Cerebellar nuclear complex (tissue), 1 donor: ENCODE data around the gene KIAA0930.

Experiments used
- DNase-seq, 2 experiments: peaks; one replicate each; lab custom pipeline; 2025; lab: John Stamatoyannopoulos, UW

The KIAA0930 gene

DNA sequence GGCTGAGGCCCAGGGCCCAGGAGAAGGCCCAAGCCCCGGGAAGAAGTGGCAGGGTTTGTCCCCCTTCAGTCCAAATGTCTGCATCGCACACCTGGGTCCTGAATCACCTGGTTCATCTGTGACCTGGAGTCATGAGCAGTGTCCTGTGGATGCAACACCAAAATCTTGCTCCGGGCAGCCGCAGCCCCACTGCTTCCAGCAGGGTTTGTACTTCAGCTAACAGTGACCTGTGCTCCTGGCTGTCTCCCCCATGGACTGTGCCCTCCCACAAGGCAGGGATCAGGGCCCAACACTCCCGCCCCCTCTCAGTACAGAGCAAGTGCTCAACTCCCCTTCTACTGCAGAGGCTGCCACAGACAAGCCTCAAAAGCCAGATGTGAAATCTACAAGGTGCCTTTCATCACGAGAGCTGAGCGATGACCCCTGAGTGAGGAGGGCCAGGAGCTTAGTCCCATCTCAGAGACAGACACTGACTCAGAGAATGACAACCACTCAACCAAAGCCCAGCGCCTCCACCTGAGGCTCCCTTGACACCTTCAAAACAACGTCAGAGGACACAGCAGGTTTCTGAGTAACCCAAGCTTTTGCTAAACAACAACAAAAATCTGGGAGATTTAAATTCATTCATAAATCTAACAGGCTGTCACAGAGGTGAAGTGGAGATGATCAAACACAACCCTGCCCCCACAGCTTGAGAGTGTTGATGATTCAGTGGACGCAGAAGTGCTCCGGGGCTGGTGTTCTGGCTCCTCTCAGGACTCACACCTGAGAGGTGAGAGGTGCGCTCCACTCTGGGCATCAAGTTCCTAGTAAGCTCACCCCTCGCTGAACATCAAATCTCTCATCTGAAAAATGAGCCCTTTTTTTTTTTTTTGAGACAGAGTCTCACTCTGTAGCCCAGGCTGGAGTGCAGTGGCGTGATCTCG is 3.4 kb downstream of the KIAA0930 start:
- DNase-seq = no peak

DNA sequence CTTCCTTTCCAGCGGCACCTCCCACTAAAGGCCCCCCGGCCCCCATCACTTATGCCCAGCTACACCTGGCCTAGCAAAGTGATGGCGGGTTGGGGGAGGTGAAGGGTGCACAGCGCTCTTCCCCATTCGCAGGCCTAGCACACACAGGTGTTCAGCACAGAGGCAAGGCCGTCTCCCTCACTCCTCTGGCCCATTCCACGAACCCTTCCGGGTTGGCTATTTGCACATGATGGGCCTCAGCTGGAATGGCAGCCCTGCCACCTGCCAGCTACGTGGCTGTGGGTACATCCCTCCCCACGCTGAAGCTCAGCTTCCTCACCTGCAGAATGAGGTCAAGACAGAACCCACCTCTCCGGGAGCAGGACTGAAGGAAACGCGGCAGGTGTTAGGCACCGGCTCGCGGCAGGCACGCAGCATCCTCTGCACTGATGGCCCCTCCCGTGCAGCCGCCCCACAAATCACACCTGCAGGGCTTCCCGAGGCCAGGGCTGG is 4.8 kb downstream of the KIAA0930 start:
- DNase-seq = no peak

DNA sequence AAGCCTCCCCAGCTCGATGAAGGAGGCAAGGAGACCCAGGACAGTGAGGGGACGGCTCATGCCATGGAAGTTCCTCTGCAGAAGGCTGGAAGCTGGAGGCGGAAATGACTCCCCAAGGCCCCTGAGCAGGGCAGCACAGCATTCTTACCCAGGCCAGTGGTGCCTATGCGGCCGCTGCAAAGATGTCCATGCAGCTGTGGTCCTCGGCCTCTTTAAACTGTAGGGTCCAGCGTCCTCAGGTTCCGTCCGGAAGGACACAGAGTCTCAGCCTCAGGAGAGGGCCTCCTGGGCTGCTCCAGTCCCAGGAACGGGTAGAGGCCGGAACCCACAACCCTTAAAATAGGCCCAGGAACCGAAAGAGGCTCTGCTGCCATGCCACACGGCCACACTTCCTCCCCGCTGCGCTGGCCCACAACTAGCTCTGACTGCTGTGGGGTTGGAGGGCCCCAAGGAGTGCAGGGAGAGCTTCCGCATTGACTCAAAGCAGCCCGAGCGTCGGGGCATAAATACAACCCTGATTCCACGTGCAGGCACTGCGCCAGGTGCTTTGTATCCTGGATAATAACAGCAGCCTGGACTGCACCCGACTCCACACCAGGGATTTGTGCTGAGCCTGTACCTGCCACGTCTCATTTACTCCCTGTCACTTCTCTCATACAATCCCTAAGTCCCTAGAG is 5.5 kb downstream of the KIAA0930 start:
- no peak for DNase-seq

DNA sequence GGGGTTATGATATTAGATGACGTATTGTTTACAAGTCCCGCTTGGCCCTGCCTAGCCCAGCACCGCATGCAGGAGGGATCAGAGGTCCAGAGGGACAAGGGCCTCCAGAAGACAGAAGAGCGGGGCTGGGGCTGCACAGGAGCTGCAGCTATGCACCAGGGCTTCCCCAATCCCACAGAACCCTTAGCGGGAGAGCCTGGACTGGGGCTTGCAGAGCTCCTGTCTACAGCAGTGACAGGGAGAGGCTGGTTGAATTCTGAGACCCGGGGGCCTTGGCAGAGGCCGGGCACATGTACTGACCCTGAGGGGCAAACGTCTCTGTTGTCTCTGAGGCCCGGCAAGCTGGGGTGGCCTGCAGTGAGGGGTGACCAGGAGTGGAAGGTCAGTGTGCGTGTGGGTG is 6.9 kb downstream of the KIAA0930 start:
- no peak for DNase-seq

DNA sequence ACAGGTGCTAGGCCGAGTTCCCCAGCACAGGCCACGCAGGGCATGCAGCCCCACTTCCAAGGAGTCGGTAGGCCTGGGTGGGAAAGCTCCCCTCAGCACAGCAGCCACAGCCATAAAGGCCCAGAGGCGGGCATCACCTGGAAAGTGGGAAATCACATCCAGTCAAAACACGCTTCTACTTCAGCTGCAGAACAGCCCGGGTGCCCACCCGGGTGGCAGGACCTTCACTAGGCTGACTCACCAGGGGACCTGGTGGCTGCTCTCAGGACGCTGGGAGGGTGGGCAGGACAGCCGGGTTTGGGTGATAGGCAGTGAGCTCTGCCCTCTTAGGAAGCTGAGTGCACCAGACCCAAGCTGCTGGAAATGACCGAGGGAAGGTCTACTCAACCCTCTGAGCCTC is 7.3 kb downstream of the KIAA0930 start:
- no peak for DNase-seq

DNA sequence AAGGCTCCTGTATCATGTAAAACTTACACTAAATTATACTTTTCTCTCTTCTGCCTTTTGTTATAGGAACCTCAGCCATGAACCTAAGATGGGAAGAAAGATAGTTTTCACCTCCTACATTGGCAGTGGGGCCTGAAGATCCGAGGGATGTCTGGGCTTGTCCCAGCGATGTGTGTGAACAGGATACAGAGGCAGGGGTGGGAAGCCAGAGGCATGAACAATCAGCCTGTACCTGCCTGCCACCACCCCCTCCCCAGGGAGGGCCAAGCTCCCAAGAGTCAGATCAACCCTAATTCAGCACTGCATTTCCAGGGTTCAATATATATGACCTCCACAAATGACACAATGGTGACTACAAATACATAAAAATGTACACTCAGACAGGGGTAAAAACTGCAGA is 9.4 kb downstream of the KIAA0930 start:
- no peak for DNase-seq

DNA sequence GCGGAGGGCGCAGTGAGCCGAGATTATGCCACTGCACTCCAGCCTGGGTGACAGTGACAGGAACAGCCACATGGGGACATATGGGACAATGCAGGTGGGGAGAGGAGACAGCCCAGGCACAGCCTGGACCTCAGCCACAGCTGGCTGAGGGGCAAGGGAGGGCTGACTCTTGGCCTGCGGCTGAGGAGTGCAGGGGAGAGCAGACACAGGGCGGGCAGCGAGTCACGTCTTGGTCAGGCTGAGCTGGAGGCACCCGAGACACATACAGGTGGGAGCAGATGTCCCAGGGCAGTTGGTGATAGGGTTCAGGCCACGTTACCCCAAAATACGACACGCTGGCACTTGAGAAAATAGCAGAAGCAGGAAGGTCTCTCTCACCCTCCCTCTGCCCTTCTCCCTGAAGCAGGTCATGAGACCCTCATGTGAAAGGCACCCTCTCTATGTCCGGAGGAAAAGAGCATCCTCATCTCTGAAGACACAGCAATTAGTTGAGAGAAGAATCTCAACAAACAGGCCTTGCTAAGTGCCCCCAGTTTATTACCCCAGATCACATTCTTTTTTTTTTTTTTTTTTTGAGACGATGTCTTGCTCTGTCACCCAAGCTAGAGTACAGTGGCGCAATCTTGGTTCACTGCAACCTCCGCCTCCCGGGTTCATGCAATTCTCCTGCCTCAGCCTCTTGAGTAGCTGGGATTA is 10.5 kb downstream of the KIAA0930 start:
- DNase-seq = no peak

DNA sequence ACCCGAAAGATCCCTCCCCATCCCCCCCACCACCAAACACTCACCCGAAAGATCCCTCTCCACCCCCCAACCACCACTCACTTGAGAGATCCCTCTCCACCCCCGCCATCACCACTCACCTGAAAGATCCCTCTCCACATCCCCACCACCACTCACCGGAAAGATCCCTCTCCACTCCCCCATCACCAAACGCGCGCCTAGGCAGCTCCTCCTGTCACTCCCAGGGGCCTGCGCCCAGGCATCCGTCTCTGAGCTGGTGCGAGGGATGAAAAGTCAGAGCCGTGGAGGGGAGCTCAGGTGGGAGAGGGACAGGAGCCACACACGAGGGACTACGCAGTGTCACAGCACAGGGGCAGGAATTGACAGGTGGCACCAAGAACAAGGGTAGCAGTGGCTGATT is 11.5 kb downstream of the KIAA0930 start:
- DNase-seq = no peak

DNA sequence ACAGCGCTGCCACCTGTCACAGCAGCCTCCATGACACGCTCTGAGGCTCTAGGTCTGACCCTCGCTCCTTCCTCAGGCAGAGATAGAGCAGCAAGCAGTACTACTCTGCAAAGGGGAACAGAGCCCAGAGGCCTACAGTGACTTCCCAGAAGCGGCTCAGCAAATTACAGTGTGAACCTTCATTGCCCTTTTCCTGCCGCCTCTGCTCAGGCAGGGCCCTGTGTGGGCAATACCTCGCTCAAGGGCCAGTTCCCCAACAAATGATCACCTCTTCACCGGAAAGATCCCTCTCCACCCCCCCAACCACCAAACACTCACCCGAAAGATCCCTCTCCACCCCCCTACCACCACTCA is 12.3 kb downstream of the KIAA0930 start:
- no peak for DNase-seq

DNA sequence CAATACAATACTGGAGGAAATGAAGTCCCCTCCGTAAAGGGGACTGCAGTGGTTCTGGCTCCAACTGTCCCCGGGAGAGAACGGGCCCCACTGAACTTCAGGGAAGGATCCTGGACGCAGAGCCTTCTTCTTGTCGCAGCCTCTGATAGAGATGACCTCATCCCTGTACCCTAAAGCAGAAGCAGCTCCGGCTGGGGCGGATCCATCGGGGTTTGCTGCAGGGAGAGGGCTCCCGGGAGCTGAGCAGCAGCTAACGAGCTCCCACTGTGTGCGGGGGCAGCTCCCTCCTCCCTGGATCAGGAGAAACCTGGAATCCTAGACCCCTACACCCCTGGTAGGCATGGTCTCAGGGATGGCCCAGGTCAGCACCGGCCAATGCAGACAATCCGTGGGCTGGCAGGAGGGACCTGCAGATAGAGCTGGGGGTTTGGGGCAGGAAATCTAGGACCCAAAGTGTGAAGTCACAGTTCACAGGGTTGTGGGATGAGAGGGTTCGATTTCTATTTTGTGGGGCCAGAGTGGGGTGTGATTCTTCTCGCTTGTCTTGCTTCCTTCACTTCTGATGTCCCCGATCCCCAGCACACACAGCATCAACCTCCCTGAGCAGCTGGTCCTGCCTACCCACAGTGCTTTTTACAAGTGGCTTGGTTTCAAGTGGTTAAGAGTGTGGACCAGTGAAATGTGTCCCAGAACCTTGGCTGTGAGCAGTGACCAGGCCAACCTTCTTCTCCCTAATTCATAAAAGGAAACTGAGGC is 12.9 kb downstream of the KIAA0930 start:
- DNase-seq = no peak

DNA sequence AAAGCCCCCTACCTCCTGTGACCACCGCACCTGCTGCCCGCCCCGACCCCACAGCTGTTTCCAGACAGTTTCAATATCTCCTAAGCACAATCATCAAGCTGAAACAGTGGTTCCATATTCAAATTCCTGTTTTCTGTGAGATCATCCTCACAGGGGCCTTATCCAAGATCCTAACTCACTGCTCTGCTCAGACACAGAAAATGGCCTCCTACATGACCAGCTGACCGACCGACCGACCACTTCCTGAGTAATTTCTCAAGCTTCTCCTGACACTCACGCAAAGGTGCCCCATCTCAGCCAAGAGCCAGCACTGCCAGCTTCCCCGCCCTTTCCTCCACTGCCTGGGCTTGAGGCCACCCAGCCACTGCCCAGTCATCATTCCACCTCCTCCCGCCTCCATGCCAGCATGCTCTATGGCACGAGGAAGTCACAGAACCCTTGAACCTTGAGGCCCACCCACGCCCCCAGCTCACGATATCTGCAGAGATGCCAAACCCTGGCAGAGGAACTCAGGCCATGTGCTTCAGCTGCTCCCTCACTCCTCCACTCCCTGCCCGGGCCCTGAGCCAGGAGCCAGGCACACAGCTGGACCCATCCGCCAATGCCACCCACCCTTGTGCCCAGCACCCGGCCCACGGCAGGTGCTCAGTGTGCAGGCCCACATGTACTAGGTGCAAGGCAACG is 14.0 kb downstream of the KIAA0930 start:
- no peak for DNase-seq

DNA sequence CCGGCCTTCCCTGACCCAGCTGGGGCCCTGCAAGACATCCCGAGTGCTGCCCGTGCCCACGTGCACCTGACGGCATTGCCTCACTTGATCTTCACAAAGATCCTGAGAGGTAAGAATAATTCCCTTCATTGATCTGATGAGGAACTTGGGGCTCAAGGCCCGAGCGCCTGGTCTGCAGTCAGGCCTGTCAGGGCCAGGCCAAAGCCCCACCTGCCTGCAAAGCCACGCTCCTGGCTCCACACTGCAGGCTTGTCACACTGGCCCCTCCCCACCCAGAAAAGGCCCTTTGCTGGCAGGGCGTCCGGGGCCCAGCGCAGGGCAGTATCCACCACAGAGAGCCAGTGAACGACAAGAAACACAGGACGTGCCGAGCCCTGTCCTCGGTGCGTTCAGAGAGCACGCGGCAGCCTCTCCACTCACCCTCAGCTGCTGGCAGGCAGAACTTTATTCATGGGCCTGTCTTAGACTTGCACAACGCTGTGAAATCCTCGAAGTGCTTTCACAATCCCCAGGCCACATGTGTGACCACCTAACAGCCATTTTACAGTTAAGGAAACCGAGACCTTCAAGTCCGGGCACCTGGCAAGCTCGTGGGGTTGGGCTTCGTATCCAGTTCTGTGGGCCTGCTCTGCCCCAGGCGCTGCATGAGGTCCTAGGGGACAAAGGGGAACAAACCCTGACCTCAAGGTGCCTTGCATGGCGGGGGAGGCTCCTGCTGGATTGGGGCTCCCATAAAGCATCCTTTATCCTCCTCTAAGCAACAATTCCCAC is 14.8 kb downstream of the KIAA0930 start:
- no peak for DNase-seq

DNA sequence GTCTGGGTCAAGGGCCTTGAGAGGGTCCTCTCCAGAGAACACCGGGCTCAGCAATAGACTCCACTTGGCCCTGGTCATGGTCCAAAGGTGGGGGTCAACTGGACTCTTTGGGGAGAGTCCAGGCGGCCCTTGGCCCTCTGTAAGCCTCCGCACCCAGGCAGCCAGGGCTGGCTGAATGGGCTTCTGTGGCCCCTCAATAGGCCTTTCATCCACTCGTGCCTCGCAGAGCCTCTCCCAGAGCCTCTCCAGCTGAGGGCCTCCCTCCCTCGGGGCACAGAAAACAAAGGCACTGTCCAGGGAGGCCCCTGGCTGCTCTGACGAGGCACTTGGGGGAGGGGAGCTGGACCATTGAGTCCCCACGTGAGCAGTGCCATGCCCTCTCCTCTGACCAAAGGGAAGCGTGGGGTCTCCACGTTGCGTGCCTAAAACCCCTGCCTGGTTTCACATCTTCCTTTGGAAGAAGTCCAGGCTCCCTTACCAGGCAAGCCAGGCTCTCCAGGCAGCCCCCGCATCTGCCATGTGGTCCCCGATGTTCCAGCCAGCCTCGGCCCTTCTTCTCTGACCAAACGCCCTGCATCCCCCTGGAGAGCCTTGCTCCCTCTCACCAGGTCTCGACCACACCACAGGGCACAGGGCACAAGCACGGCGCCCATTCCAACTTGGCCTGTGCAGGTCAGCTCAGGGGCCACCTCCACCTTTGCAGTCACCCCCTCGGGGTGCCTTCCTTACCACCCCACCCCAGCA is 15.5 kb downstream of the KIAA0930 start:
- DNase-seq = no peak

DNA sequence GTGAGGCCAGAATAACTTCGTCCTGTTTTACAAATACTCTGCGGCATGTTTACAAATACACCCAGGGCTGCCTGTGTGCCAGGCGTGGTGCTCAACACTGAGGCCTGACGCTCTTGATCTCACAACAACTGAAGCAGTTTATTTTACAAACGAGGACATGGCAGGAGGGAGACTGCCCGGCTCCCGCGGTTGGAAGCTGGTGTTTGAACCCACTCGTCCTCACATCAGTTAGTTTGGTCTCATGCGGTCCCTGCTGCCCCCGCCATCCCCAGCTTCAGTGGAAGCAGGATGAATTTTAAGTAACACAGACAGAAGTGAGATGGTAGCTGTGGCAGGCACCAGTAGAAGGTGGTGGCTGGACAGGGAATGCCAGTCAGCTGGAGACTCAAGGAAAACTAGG is 16.4 kb downstream of the KIAA0930 start:
- no peak for DNase-seq

DNA sequence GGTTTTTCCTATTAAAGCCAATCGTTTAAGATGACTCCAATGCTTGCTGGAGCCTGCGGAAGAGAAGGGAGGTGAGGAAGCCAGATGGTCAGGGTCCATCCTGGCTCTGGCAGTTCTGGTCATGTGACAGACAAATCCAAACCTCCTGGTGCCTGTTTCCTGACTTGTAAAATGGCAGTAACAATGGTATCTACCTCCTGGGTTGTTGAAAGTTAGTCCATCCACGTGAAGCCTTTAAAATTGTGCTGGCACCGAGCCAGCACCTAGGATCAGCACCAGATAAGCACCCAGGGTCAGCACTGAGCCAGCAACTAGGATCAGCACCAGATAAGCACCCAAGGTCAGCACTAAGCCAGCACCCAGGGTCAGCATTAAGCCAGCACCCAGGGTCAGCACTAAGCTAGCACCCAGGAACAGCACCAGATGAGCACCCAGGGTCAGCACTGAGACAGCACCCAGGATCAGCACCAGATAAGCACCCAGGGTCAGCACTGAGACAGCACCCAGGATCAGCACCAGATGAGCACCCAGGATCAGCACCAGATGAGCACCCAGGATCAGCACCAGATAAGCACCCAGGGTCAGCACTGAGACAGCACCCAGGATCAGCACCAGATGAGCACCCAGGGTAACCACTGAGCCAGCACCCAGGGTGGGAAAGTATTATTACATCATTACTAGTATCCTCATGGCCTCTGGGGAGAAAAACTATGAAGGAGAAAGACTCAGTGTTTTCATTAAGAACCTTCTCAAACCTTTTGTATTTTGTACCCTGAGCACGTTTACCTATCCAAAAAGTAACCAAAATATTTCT is 17.2 kb downstream of the KIAA0930 start:
- DNase-seq = no peak

DNA sequence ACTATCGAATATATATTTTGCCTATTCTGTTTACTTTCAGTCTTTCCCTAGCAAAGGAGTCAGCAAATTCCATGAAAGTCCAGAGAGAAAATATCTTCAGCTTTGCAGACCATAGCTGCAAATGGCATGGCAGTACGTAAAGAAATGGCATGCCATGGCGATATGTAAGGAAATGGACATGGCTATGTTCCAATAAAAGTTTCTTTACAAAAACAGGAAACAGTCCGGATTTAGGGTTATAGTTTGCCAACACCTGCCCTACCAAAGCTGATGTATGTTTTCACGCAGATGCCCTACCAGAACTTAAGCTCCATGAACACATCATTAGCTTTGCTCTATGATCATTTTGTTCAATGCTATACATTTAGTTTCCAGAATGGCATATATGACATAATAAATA is 19.5 kb downstream of the KIAA0930 start:
- DNase-seq = no peak

DNA sequence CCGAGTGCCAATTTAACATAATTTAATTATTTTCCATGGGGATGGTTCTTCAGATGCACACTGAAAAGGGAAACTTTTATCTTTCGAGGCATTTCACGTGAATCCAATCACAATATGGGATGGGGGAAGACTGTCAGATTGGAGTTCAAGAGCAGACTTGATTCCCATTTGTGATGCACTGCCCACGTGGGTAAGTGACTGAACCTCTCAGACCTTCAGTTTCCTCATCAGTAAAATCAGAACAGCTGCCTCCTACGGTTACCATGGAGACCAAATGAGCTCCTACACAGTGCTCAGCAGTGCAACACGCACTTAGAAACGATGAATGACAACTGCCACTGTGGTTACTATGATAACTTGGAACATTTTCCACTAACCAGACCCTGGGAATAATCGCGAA is 21.7 kb downstream of the KIAA0930 start:
- DNase-seq = no peak

DNA sequence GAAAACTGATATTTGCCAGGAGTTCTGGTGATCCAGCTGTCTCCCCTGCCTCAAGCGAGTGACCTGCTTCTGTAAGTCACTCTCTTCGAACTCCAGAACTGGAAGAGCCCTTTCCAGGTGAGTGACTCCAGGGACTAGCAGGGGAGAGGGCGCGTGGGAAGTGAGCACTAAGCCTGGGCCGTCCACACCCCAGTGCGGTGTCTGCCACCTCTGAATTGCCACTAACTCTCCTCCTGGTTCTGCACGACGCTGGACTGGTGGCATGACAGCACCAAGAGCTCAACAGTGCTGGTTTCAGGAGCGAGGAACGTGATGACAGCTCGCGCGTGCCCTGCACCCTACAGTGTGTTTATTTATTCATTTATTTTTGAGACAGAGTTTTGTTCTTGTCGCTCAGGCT is 22.9 kb downstream of the KIAA0930 start:
- no peak for DNase-seq

DNA sequence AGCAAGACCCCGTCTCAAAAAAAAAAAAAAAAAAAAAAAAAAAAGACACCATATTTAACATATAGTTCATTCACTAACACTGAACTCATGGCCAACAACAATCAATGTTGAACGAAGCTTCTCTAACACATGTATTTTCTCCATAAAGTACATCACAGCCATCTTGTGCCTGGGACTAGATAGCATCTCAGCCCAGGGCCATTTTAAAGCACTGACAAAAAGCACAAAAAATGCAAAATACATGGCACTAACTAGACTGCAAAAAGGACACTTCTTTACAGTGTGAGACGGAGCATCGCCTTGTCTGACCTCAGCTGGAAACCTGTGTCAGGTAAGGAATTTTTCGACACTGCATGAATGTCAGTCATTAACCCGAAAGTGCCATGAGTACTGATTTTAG is 23.3 kb downstream of the KIAA0930 start:
- no peak for DNase-seq
